Tibial nerve (tissue), 3 donors: ENCODE data around the gene MEAF6.

Experiments used
- CTCF ChIP-seq, 5 experiments: fragments of 200-600 bp in 3 of 5; fragments of 450-650 bp in 2 of 5; sonication (generic) in 3 of 5; IDR thresholded peaks; one replicate each; pipeline ENCODE4 v1.5.1; 2016 to 2019; ENCODE audit warnings: antibody characterized with exemption in 5 of 5, mild to moderate bottlenecking in 3 of 5, moderate library complexity in 2 of 5
- POLR2A ChIP-seq, 2 donors: fragments of 450-650 bp; IDR thresholded peaks; one replicate each; pipeline ENCODE4 v1.6.1; 2017; ENCODE audit warnings: antibody characterized with exemption in 2 of 2, mild to moderate bottlenecking in 2 of 2, moderate library complexity in 2 of 2

- no peak for TF ChIP-seq CTCF (IDR thresholded peaks at IDR 0.05)
- TF ChIP-seq POLR2A (IDR thresholded peaks at IDR 0.05) = no peak
Observed at GRCh38 chr1:37545019-37545418, 30.5 kb upstream of the MEAF6 start.
